PC-3 (cell line): Measurements from ENCODE around the gene CORO2A.

ENCODE experiments used
- EZH2 ChIP-seq: fragments of 300-600 bp; sonication (generic); IDR thresholded peaks from one replicate; pipeline ENCODE4 v1.6.1; 2017; ENCODE audit warnings: antibody characterized with exemption, mild to moderate bottlenecking, low read length; ENCODE audit not compliant: unreplicated experiment
- TF ChIP-seq, protein P1 (sequence below): fragments of 300-600 bp; sonication (generic); conservative IDR thresholded peaks from 2 replicates; pipeline ENCODE4 v1.5.1; 2017; ENCODE audit warnings: antibody characterized with exemption, low read depth, mild to moderate bottlenecking, low read length

DNA sequence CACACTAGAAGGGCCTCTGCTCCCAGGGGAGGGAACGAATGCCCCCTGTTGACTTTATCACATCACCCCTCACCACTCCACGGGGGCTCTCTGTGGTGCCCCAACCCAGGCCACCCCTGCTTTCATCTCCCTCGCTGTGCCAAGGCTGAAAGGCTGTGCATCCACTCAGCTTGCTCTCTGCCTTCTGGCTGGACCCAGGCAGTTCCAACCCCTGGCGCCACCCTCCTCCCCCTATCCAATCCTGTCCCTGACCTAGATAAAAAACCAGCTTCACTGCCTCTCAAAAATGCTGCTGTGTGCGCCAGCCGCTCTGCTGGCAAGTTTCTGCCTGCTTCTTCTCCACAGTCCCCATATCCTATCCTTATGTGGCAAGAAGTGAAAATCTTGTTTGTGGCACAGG lies 22.4 kb upstream of the CORO2A start:
- TF ChIP-seq, protein P1, sequence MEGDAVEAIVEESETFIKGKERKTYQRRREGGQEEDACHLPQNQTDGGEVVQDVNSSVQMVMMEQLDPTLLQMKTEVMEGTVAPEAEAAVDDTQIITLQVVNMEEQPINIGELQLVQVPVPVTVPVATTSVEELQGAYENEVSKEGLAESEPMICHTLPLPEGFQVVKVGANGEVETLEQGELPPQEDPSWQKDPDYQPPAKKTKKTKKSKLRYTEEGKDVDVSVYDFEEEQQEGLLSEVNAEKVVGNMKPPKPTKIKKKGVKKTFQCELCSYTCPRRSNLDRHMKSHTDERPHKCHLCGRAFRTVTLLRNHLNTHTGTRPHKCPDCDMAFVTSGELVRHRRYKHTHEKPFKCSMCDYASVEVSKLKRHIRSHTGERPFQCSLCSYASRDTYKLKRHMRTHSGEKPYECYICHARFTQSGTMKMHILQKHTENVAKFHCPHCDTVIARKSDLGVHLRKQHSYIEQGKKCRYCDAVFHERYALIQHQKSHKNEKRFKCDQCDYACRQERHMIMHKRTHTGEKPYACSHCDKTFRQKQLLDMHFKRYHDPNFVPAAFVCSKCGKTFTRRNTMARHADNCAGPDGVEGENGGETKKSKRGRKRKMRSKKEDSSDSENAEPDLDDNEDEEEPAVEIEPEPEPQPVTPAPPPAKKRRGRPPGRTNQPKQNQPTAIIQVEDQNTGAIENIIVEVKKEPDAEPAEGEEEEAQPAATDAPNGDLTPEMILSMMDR, result no peak
- no peak for TF ChIP-seq EZH2
